HG02642 (cell line): ENCODE results near the gene PKHD1.

Experiments
- ATAC-seq: cut with Tn5 transposase; IDR thresholded peaks from one replicate; pipeline ENCODE4 v1.9.1; 2021; ENCODE audit warnings: mild to moderate bottlenecking; ENCODE audit not compliant: unreplicated experiment, poor library complexity

PKHD1 gene

GRCh38 chr6:51584163-51584562, 503.2 kb downstream of the PKHD1 start:
- ATAC-seq = no peak

GRCh38 chr6:51578994-51579393, 508.4 kb downstream of the PKHD1 start:
- ATAC-seq = no peak

DNA sequence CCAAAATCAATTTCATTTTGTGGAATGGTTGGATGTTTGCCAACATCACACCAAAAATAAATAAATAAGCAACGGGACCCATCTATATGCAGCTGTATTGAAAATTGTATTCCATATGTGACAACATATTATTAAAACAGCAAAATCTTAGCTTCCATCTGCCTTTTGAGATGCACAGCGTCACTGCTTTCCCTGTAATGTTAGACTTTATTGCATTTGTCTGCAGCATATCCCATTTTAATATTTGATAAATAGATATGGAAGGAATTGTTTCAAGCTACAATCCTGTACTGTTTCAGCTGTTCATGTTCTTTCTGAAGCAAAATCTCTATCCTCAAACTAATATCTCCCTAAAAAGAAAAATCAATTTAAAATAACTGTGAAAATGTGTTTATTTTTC, 509.1 kb downstream of the PKHD1 start:
- ATAC-seq = no peak

- ATAC-seq = no peak
Observed at GRCh38 chr6:51574040-51574439, 513.4 kb downstream of the PKHD1 start.

DNA sequence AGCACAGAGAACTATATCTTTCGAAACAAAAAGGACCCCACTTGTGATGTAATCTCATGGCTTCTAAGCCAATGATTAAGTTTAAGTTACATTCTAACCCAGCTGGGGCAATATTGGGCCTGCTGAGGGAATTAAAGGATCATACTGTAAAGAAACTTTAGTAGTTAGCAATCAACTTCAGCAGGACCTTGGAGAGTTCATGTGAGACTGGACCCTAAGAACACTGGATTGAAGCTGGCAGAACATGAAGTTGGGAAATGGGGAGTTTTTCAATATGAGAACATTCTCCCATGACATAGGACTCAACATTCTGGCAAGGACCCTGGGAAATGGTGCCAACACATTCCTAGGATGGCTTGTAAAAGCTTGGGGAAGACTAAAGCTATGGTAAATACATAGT, 516.2 kb downstream of the PKHD1 start:
- no peak for ATAC-seq

- ATAC-seq = no peak
Observed at GRCh38 chr6:51570168-51570921, 517.1 kb downstream of the PKHD1 start.

DNA sequence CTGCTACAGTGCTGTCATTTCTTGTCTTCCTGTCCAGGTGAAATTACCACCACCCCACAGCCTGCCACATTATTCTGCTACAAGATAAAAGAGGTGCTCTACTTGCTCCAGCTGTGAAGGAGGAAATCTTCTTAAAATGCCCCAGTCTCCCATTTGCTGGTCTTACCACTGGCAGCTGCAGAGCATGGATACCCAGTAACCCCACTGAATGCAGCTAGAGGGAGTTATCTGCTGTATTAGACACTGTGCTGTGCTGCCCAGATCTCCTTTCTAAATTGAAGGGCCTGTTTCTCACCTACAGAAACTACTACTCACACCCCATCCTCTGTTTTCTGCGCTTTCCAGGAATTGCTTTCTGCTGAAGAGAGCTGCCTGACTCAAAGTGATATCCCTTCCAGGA, 517.8 kb downstream of the PKHD1 start:
- no peak for ATAC-seq

- ATAC-seq = no peak
Observed at GRCh38 chr6:51568771-51569170, 518.6 kb downstream of the PKHD1 start.

- no peak for ATAC-seq
Observed at GRCh38 chr6:51565472-51565871, 521.9 kb downstream of the PKHD1 start.
